ENCODE results near the gene SUFU.
"Not testable (repeated sequence)": the region's sequence is repeated elsewhere in the genome, so short reads cannot be mapped to it uniquely, and the experiment has no call there.

Gene SUFU

DNA sequence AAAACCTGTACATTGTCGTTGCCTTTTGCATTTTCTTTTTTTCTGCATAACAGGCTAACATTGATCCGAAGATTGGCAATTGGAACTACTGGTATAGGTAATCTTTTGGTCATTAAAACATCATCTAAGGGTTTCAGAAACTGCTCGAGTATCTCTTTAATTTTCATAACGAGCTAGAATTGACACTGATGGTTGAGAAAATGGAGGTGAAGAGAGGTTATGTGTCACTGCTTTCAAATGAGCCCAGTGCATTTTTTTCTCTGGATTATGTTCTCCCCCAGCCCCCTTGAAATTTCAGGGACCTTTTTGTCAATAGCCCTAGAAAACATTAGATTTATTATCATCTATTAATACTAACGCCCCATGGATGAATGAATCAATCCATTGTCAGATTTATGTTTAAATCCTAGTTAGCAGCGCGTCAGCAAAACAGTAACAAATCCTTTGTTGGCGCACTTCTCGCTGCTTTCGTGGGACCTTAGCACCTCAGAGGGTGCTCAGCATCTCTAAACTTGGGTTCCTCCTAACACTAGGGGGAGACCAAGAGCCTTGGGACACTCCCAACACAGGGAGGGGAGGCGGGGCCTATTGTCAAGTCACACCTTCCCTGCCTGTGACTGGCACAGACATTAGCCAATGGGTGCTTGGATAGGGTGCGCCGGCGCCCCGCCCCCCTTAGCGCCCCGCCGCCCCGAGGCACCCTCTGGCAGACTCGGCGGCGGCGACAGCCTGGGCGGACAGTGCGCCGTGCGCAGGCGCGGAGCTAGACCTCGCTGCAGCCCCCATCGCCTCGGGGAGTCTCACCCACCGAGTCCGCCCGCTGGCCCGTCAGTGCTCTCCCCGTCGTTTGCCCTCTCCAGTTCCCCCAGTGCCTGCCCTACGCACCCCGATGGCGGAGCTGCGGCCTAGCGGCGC, at the start of gene SUFU:
SUFU (plus strand) TSS at position 709 of the 915 bp plus-strand sequence; CDS start at position 890, 181 bp downstream.
- peak; percentile 93 to 96 for DNase-seq (ENCODE audit: low read depth in 2 of 2, low spot score in 1 of 2)

DNA sequence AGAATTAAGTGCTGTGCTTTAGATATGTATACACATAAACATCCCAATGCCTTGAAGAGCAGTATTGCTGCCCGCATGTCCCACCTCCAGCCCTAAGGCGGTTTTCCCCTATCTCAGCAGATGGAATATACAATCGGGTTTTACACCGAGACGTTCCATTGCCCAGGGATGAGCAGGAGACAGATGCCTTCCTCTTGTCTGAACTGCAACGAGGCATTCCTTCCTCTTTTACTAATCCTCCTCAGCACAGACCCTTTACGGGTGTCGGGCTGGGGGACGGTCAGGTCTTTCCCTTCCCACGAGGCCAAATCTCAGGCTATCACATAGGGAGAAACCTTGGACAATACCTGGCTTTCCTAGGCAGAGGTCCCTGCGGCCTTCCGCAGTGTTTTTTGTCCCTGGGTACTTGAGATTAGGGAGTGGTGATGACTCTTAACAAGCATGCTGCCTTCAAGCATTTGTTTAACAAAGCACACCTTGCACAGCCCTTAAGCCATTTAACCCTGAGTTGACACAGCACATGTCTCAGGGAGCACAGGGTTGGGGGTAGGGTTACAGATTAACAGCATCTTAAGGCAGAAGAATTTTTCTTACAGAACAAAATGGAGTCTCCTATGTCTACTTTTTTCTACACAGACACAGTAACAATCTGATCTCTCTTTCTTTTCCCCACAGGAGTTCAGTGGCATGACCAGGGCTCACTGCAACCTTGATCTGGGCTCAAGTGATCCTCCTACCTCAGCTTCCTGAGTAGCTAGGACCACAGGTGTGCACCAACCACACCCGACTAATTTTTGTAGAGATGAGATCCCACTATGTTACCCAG, 48.9 kb upstream of the SUFU start:
- DNase-seq (ENCODE audit: low read depth in 2 of 2, low spot score in 1 of 2), result not testable (repeated sequence)

DNA sequence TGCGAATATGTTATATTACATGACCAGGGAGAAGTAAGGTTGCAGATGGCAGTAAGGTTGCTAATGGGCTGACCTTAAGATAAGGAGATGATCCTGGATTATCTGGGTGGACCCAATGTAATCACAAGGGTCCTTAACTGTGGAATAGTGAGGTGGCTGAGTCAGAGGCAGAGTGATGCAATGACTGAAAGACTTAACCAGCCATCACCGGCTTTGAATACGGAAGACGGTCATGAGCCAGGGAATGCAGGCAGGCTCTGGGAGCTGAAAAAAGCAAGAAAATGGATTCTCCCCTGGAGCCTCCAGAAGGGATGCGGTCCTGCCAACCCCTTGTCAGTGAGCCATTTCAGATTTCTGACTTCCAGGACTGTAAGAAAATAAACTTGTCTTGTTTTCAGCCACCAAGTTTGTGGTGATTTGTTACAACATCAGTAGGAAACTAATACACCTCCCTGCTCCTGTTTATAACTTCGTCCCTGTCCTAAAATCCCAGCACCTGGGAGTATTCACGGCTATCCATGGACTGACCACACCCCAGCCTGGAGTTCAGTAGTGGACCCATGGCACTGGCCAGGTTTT, 47.8 kb upstream of the SUFU start:
- no peak for DNase-seq (ENCODE audit: low read depth in 2 of 2, low spot score in 1 of 2)

DNA sequence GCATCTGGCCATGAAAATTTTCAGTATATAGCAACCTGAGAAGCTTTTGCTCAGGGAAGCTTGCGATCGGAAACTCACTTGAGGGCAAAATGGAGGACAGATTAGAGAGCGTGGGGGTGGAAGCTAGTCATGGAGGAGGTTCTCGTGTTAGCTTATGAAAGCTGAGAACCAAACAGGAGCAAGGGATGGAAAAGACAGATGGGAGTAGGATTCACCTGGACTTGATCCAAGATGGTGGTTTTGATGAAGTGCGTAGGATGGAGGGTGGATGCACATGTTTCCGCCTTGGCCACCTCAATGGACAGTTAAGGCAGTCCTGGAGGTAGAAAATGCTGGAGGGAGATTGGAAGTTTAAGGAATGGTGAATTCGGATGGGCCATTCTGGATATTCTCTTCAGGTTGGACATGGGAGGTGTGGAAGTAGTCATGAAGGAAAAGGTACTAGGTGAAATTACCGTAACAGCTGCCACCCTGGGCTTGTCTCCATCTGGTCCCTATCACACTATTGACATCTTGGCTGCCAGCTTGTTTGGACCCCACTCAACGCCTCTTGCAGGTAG, 46.1 kb upstream of the SUFU start:
- no peak for DNase-seq (ENCODE audit: low read depth in 2 of 2, low spot score in 1 of 2)

DNA sequence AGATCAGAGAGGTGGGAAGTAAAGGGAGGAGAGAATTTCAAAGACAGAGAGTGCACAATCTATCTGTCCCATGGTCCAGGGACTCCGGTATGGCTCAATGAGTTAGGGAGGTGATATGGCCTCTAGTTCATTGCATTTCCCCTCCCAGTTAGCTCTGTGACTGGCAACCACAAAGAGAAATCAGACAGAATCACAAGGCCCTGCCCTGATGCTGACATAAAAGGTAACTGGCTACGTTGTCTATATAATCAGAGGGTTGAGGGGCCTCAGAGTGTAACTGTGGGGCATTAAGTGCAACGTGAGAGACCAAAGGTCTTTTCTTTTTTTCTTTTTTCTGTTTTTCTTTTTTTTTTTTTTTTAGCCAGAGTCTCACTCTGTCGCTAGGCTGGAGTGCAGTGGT, 45.1 kb upstream of the SUFU start:
- DNase-seq (ENCODE audit: low read depth in 2 of 2, low spot score in 1 of 2), result no peak

DNA sequence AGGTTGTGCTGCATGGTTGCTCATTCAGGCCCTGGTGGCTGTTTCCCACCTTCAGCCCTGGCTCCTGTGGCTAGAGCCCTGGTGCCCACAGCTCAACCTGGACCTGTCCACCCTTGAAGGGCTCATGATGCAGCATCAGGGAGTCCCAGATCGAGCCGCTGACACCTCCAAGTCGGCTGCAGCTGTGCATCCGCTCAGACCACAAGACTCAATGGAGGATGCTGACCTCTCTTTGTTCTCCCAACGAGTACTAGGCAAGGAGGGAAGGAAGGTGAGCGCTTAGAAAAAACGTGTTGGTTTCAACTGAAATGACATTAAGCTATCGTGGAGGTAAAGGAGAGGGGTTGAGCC, 43.0 kb upstream of the SUFU start:
- no peak for DNase-seq (ENCODE audit: low read depth in 2 of 2, low spot score in 1 of 2)

DNA sequence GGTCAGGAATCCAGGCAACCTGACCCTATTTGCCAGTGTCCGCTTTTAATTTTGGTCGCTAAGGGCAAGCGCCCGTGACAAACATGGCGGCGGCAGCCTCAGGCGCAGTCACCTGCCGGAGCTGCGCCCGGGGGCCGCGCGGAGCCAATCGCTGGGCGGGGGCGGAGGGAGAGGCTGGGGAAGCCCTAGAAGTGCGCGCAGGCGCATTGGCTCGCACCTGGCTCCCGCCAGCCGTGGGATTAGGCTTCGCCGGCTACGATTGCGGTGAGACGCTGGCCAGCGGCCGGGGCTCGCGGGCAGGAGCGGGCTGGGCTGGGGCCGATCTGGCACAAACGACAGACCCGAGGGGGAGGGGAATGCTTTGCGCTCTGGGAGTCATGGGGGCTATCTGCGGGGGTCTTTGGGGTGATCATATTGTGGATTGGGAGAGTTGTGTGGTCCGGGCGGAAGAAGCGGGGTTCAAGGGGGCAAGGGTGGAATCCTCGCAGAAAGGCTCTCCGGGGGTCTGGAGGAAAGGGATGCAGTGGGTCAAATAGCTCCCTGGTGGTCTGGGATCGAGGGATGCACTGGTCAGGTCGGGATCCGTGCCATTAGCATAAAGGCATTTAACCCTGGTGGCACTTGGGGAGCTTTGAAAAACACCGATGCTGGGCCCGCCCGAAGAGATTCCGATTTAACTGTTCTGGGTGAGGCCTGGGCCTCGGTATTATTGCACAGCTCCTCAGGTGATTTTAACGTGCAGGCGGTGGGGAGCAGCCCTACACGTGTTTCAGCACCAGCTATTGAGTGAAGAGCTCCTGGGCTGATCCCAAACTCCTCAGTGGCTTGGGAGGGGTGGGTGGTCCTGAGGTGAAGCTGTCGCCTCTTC, 42.4 kb upstream of the SUFU start:
- DNase-seq (ENCODE audit: low read depth in 2 of 2, low spot score in 1 of 2), result peak; percentile 79 to 86

DNA sequence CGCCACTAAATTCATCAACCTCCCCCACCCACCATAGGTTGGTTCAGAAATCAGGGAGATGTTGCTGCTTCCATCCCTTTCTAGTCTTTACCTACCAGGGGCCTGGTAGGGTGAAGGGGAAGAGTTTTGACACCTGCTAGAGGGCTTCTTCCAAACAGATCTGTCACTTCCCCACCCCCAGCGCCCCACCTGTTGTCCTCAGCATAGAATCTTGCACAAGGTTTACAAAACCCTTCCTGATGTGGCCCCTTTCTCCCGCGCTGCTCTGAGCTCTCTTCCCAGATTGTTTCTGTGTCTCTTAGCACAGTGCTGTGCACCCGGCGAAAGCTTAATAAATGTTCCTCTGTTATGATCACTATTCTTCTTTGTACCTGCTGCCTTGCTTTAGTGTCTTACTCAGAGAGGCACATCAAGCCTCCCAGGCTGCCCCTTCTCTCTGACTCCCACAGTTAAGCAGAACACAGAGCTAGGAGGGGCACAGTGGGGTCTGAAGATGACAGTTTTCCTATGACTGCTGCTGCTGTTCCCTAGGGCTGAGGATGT, 41.2 kb upstream of the SUFU start:
- DNase-seq (ENCODE audit: low read depth in 2 of 2, low spot score in 1 of 2), result no peak

DNA sequence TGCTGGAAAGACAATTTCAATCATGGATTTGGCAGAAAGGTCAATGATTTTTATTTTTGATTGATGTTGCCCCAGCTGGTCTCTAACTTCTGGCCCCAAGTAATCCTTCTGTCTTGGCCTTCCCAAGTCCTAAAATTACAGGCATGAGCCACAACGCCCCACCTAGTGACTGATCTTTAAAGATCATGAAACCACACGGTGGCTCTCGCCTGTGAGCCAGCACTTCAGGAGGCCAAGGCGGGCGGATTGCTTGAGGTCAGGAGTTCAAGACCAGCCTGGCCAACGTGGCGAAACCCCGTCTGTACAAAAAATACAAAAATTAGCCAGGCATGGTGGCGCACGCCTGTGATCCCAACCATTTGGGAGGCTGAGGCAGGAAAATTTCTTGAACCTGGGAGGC, 39.8 kb upstream of the SUFU start:
- no peak for DNase-seq (ENCODE audit: low read depth in 2 of 2, low spot score in 1 of 2)

DNA sequence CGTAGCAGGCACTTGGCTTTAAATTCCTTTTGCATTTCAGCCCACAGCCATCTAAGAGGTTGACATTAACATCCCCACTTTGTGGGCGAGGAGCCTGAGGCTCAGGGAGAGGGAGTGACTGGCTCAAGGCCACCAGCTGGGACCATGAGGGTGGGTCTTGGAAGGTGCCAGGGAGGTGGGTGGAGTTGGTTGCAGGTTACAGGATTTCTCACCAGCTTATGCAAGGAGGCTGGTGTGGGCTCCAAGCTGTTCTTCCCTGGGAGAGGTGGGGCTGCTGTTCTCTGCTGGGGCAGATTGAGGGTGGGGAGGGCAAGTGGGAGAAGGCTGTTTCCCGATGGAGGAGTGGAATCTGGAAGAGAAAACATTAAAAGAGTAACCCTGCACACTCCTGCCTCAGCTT, 38.3 kb upstream of the SUFU start:
- no peak for DNase-seq (ENCODE audit: low read depth in 2 of 2, low spot score in 1 of 2)

DNA sequence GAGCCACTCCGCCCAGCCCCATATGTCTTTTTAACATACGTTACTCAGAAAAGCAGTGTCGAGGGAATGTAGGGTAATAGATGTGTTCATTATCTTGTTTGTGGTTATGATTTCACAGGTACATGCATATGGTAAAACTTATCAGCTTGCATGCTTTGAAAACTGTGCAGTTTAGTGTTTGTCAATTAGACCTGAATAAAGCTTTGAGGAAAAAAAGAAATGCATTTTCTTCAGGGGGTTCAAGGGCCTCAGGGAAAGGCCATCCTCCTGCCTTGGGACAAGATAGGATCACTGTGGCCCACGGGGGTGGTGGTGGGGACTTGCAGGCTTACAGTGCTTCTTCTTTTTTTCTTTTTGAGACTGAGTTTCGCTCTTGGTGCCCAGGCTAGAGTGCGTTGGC, 36.5 kb upstream of the SUFU start:
- DNase-seq (ENCODE audit: low read depth in 2 of 2, low spot score in 1 of 2), result no peak

DNA sequence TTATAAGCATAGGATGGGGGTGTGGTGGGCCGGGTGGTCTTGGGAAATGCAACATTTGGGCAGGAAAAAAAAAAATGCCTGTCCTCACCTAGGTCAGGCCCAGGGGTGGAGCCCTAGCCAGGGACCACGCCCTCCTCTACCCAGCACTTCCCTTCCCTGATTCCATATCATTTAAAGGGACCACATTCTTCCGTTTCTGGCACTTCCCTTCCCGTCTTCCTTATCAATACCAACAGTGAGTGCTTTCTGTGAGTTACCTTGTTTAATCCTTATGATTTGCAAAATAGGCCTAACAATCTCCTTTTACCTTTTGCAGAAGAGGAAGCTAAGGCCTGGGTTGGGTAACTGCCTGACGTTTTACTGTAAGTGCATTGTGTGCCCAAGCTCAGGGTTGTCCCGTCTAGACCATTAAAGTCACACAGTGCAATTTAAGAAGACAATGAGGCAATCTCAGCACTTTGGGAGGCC, 35.8 kb upstream of the SUFU start:
- no peak for DNase-seq (ENCODE audit: low read depth in 2 of 2, low spot score in 1 of 2)

DNA sequence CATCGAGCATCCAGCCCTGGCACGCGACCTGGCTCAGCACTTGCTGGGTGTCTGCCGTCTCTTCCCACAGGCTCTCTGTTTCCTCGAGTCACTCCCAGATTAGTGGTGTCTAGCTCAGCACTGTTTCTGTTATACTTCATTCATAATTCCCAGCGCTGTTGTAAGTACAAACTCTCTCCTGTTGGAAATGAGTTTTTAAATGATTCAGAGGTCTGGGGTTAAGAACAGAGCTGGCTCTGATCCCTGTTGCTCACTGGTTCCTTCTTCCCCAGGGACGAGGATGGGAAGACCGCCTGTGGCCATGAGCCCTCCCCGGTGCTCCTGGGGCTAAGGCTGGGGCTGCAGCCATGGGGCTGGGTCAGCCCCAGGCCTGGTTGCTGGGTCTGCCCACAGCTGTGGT, 35.1 kb upstream of the SUFU start:
- DNase-seq (ENCODE audit: low read depth in 2 of 2, low spot score in 1 of 2), result no peak

DNA sequence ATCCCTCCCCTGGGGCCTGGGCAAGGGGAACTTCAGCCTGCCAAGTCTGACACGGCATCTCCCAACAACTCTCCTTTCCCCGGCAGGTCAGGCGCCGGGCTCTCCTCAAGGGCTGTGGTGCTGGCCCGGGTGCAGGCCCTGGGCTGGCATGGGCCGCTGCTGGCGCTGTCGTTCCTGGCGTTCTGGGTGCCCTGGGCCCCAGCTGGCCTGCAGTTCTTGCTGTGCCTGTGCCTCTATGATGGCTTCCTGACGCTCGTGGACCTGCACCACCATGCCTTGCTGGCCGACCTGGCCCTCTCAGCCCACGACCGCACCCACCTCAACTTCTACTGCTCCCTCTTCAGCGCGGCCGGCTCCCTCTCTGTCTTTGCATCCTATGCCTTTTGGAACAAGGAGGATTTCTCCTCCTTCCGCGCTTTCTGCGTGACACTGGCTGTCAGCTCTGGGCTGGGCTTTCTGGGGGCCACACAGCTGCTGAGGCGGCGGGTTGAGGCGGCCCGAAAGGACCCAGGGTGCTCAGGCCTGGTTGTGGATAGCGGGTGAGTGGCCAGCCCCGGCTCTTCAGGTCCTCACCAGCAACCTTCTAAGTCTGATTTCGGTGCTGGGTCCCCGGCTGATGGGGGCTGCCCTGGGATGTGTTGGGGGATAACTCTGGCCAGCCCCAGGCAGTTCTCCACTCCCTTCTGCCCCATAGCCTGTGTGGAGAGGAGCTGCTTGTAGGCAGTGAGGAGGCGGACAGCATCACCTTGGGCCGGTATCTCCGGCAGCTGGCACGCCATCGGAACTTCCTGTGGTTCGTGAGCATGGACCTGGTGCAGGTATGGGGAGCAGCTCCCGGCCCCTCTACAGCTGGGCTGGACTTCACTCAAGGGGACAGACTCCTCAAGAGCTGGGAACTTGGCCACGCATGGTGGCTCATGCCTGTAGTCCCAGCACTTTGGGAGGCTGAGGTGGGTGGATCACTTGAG, 32.9 kb upstream of the SUFU start:
- DNase-seq (ENCODE audit: low read depth in 2 of 2, low spot score in 1 of 2), result no peak

DNA sequence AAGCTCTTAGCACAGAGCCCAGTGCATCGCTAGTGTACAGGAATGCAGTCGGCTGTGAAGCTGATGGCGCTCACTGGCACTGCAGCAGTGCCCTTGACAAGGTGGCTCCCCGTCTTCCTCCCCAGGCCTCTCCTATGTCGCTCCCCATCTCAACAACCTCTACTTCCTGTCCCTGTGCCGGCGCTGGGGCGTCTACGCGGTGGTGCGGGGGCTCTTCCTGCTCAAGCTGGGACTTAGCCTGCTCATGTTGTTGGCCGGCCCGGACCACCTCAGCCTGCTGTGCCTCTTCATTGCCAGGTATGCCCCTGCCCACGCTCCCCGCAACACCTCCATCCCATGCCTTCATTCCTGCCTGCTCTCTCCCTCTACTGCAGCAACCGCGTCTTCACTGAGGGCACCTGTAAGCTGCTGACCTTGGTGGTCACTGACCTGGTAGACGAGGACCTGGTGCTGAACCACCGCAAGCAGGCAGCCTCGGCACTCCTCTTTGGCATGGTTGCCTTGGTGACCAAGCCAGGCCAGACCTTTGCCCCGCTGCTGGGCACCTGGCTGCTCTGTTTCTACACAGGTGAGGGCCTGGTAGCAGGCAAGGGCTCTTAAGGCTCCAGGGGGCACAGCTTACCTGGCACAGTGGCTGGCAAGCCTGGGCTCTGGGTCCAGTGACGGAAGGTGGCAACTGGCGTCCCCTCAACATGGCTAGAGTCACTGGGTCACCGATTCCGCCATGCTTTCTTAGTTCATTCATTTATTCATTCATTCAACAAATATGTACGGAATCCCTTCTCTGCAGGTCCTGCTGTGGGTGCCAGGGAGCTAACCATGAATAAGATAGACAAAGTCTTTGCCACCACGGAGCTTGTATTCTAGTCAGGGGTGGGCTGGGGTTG, 30.1 kb upstream of the SUFU start:
- DNase-seq (ENCODE audit: low read depth in 2 of 2, low spot score in 1 of 2), result no peak

DNA sequence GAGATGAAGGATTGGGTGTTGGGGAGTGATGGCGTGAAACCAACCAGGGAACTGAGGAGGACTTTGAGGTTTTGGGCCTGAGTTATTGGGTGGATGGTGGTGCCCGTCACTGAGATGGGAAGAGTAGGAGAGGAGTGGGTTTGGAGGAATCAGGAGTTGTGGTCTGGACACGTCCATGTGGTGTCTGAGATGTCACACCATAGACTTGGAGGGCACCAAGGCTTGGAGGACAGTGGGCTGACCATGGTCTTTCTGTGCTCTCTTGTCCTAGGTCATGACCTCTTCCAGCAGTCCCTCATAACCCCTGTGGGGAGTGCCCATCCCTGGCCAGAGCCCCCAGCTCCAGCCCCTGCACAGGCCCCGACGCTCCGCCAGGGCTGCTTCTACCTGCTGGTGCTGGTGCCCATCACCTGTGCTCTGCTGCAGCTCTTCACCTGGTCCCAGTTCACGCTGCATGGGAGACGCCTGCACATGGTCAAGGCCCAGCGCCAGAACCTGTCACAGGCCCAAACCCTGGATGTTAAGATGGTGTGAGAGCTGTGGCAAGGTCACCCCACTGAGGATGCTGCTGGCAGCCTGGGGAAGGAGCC, 28.2 kb upstream of the SUFU start:
- DNase-seq (ENCODE audit: low read depth in 2 of 2, low spot score in 1 of 2), result no peak

DNA sequence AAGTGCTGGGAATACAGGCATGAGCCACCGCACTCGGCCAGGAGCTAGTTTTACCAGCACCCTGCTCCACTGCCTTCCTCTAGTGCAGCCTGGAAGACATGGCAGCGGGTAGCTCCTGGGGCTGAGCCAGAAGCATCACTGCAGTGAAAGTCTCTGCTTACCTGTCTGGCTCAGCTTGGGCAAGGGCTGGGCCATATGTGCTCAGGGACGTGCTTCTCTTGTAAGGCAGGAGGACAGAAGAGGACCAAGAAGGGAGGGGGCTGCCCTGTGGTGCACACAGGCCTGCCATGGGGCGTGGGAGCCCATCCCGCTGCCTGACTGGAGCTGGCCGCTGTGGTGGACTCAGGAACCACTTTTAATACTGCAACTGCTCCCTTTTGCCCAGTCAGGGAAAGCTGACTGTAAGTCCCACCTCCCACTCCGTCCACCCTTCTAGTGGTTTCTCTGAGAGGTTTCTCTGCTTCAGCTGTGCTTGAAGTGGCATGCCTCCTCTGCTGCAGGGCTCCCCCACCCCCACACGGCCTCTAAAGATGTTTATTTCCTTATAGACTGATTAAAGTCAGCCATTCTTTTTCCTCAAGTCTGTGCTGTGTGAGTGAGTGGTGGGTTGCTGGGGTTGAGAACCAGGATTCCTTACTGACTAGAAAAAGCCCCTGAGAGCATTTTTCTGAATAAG, 27.2 kb upstream of the SUFU start:
- DNase-seq (ENCODE audit: low read depth in 2 of 2, low spot score in 1 of 2), result no peak
